ENCODE measurements around the gene HERC6. TPM values are rescaled to one million over a fixed set of nuclear protein-coding genes. Genes with fewer than 3 reads are reported as not detected.

HERC6 gene
- total RNA-seq, 1 donor from 2014 or later: 25.6 TPM

Other genes starting within 250 kb of the HERC6 start
- gene ABCG2, start 220.2 kb upstream of the HERC6 start, total RNA-seq: 0.55 and 3.1 TPM in 2 replicates
- gene PPM1K, start 94.3 kb upstream of the HERC6 start, total RNA-seq: 12.4 and 17.2 TPM in 2 replicates
- gene HERC5, start 78.3 kb downstream of the HERC6 start, total RNA-seq: 4.9 and 5.7 TPM in 2 replicates
- 23.3 and 44.2 TPM in 2 replicates for gene PYURF, start 144.9 kb downstream of the HERC6 start, total RNA-seq
- 9.0 and 22.0 TPM in 2 replicates for gene HERC3, start 213.6 kb downstream of the HERC6 start, total RNA-seq

Measured in renal cortical epithelial cell (primary cell).